ENCODE results near the gene TF. TPM values are rescaled to one million over a fixed set of nuclear protein-coding genes. Genes with fewer than 3 reads are reported as not detected.

Gene TF
- total and polyA plus RNA-seq, 4 donors = 5,045 to 9,659 (median 6,266) TPM

GRCh38 chr3:133712017-133712416 lies 34.2 kb upstream of the TF start:
- 94% methylated on average over 5 of the region's 5 CpGs for WGBS
- Histone ChIP-seq H3K4me3 (ENCODE audit: low read depth in 1 of 3, low read length in 3 of 3) (no peak overlapping the region), H3K9ac (ENCODE audit: low read depth in 1 of 2, low read length in 2 of 2) (no peak overlapping the region), H3K9me3 (ENCODE audit: control insufficient read depth in 4 of 4, low read length in 3 of 4) (no peaks in the 10 kb centered on the region), H3K27me3 (ENCODE audit: control insufficient read depth in 4 of 4, insufficient read depth in 4 of 4, low read length in 3 of 4) (no peaks in the 10 kb centered on the region), H3K27ac (ENCODE audit: low read depth in 1 of 2, low read length in 2 of 2) (no peak overlapping the region), H3K4me1 (ENCODE audit: control insufficient read depth in 4 of 4, insufficient read depth in 4 of 4, low read length in 3 of 4) (peaks cover 0 to 4% (median 3%) of the 10 kb centered on the region in 4 donors), H3K36me3 (ENCODE audit: control insufficient read depth in 4 of 4, insufficient read depth in 3 of 4, low read depth in 1 of 4, low read length in 3 of 4) (no peaks in the 10 kb centered on the region)
- TF ChIP-seq, protein P1, sequence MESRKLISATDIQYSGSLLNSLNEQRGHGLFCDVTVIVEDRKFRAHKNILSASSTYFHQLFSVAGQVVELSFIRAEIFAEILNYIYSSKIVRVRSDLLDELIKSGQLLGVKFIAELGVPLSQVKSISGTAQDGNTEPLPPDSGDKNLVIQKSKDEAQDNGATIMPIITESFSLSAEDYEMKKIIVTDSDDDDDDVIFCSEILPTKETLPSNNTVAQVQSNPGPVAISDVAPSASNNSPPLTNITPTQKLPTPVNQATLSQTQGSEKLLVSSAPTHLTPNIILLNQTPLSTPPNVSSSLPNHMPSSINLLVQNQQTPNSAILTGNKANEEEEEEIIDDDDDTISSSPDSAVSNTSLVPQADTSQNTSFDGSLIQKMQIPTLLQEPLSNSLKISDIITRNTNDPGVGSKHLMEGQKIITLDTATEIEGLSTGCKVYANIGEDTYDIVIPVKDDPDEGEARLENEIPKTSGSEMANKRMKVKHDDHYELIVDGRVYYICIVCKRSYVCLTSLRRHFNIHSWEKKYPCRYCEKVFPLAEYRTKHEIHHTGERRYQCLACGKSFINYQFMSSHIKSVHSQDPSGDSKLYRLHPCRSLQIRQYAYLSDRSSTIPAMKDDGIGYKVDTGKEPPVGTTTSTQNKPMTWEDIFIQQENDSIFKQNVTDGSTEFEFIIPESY (IDR thresholded peaks at IDR 0.05) = no peak
- peak in 1 of 2 donors; percentile 16 for TF ChIP-seq HNF4A (conservative IDR thresholded peaks at IDR 0.05)
- TF ChIP-seq REST (IDR thresholded peaks at IDR 0.05) = no peak
- no peak for TF ChIP-seq GABPA (IDR thresholded peaks at IDR 0.05 in 1 of 2, conservative IDR thresholded peaks at IDR 0.05 in 1 of 2)
- TF ChIP-seq, protein P2, sequence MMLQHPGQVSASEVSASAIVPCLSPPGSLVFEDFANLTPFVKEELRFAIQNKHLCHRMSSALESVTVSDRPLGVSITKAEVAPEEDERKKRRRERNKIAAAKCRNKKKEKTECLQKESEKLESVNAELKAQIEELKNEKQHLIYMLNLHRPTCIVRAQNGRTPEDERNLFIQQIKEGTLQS (IDR thresholded peaks at IDR 0.05) = no peak
- TF ChIP-seq FOXA2 (IDR thresholded peaks at IDR 0.05) = no peak
- no peak for TF ChIP-seq EGR1 (IDR thresholded peaks at IDR 0.05; ENCODE audit: low read depth in 2 of 2)
- TF ChIP-seq, protein P3, sequence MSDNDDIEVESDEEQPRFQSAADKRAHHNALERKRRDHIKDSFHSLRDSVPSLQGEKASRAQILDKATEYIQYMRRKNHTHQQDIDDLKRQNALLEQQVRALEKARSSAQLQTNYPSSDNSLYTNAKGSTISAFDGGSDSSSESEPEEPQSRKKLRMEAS (IDR thresholded peaks at IDR 0.05) = no peak
- TF ChIP-seq CTCF (IDR thresholded peaks at IDR 0.05; ENCODE audit: low read depth, low read length, missing input control) = peak; percentile 18
- TF ChIP-seq YY1 (IDR thresholded peaks at IDR 0.05) = no peak
- no peak for TF ChIP-seq JUND (IDR thresholded peaks at IDR 0.05)
- no peak for TF ChIP-seq RXRA (IDR thresholded peaks at IDR 0.05)
- TF ChIP-seq RAD21 (IDR thresholded peaks at IDR 0.05) = peak; percentile 57 to 78
- no peak for TF ChIP-seq NR2F2 (IDR thresholded peaks at IDR 0.05)
- no peak for TF ChIP-seq TAF1 (conservative IDR thresholded peaks at IDR 0.05)
- DNase-seq (ENCODE audit: low spot score) = no peak

DNA sequence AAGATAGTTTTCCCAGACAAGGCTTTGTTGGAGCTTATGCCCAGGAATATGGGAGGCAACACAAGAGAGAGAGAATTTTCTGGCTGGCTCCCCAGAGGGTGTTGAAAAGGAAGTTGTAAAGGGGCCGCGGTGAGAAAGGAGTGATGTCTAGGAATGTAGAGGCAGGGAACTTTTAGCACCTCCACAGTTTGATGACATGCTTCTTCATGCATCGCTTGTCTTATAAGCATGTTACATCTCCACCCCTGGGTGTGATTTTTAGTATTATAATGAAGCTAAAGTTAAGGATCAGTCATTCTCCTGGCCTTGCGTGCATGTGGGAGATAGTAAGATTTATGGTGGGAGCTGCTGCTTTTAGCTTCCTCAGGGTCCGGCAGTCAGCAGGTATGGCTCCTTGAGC lies 32.8 kb upstream of the TF start:
- Histone ChIP-seq H3K9ac (ENCODE audit: low read depth in 1 of 2, low read length in 2 of 2) (no peak overlapping the region), H3K27me3 (ENCODE audit: control insufficient read depth in 4 of 4, insufficient read depth in 4 of 4, low read length in 3 of 4) (no peaks in the 10 kb centered on the region), H3K36me3 (ENCODE audit: control insufficient read depth in 4 of 4, insufficient read depth in 3 of 4, low read depth in 1 of 4, low read length in 3 of 4) (no peaks in the 10 kb centered on the region), H3K4me3 (ENCODE audit: low read depth in 1 of 3, low read length in 3 of 3) (no peak overlapping the region), H3K9me3 (ENCODE audit: control insufficient read depth in 4 of 4, low read length in 3 of 4) (no peaks in the 10 kb centered on the region), H3K27ac (ENCODE audit: low read depth in 1 of 2, low read length in 2 of 2) (no peak overlapping the region), H3K4me1 (ENCODE audit: control insufficient read depth in 4 of 4, insufficient read depth in 4 of 4, low read length in 3 of 4) (peaks cover 0 to 4% (median 3%) of the 10 kb centered on the region in 4 donors)
- 96% methylated on average over 5 of the region's 5 CpGs for WGBS
- DNase-seq (ENCODE audit: low spot score) = no peak
- TF ChIP-seq FOXA1 (IDR thresholded peaks at IDR 0.05) = no peak
- TF ChIP-seq, protein P2 (IDR thresholded peaks at IDR 0.05) = no peak
